Psoas muscle (tissue), 8 donors: Measurements from ENCODE around the gene CASKIN1. TPM values are rescaled to one million over a fixed set of nuclear protein-coding genes. Genes with fewer than 3 reads are reported as not detected.
A peak's percentile ranks its signal among the peaks of the same experiment; 100 is the strongest.

Experiments
- ATAC-seq, 4 donors: fragments of 200-7000 bp; cut with Tn5 transposase; one replicate each; pipeline ENCODE4 v1.9.1; 2020; ENCODE audit warnings: moderate library complexity in 3 of 4, mild to moderate bottlenecking in 2 of 4
- DNase-seq, 2 donors: peaks; one replicate each; pipeline ENCODE4 v3.0.0-alpha.2; 2020
- H3K27ac ChIP-seq: fragments of 200-600 bp; one replicate; pipeline ENCODE4 v1.8.0; 2022
- H3K27me3 ChIP-seq, 3 donors: fragments of 200-600 bp in 1 of 3; one replicate each; pipeline versions ENCODE4 v1.6.1 to v1.8.0; 2013 to 2022; ENCODE audit warnings: low read length in 2 of 3, mild to moderate bottlenecking in 2 of 3, moderate library complexity in 1 of 3; ENCODE audit not compliant: insufficient read depth in 3 of 3
- H3K36me3 ChIP-seq, 2 donors: fragments of 200-600 bp in 1 of 2; one replicate each; pipeline versions ENCODE4 v1.6.1 to v1.8.0; 2013 to 2022; ENCODE audit warnings: low read depth in 1 of 2, mild to moderate bottlenecking in 1 of 2, moderate library complexity in 1 of 2; ENCODE audit not compliant: insufficient read depth in 1 of 2
- H3K4me1 ChIP-seq: fragments of 200-600 bp; one replicate; pipeline ENCODE4 v1.8.0; 2022
- H3K4me3 ChIP-seq: fragments of 200-600 bp; one replicate; pipeline ENCODE4 v1.8.0; 2022; ENCODE audit warnings: mild to moderate bottlenecking
- H3K9me3 ChIP-seq: fragments of 200-600 bp; one replicate; pipeline ENCODE4 v1.8.0; 2022
- CTCF ChIP-seq: fragments of 200-600 bp; IDR thresholded peaks from one replicate; pipeline ENCODE4 v1.8.0; 2022; ENCODE audit warnings: antibody characterized with exemption
- WGBS, 3 donors: extraction: QIAGEN DNeasy Blood & Tissue Kit; methylation state at CpG; one replicate each; pipeline versions ENCODE4 v1.1.6 to v1.1.7; 2013; 5-methylcytosine and 5-hydroxymethylcytosine counted together
- intact Hi-C, 2 donors: fragments of 100-400 bp; cut with DNase I; formaldehyde crosslinking; loops; one replicate each; pipeline versions ENCODE4 v1.11.0 to v1.14.2; 2022
- polyA plus RNA-seq, 3 donors: library from polyadenylated mRNA; stranded (reverse); fragments of 200-250 nt; gene quantifications; one replicate each; pipeline ENCODE4 v1.2.3, GENCODE V29; 2013
- total RNA-seq, 4 donors: library from RNA; stranded (reverse); fragmentation: NEBNext Ultra II Directional in 2 of 4; extraction: Animal tissue kit (Norgen Biotek cat#: 25700) in 2 of 4; gene quantifications; one replicate each; pipeline versions ENCODE4 v1.2.1 to v1.2.4, GENCODE V29; 2021 to 2023
- donor health status: healthy with polysubstance abuse.
- donor health status: DM: no; HTN: no; CAD: no; lungs with moderate emphysema.
- donor health status: Bipolar disorder and iron deficiency.
- donor health status: healthy.
- donor health status: DM: yes; HTN: yes; CAD: no.
- donor health status: DM: no; HTN: no; CAD: no.
- donor health status: DM: no; HTN: no; CAD: no.
- donor health status: DM: yes; HTN: yes; CAD: no.

CASKIN1 gene
- total and polyA plus RNA-seq, 7 donors = 0.32 to 1.0 (median 0.63) TPM

GRCh38 chr16:2154533-2155090 is 41.8 kb downstream of the CASKIN1 start:
- H3K9me3 ChIP-seq = no peaks in the 10 kb centered on the region
- TF ChIP-seq CTCF = no peak
- H3K27ac ChIP-seq = peak overlapping the region; percentile 90
- H3K27me3 ChIP-seq = no peaks in the 10 kb centered on the region
- intact Hi-C loops = loop anchor here (5.0 kb wide), 4 partner anchors 53 to 333 kb away; partner anchors contain the start of genes ECI1 (in 1 of the 2) and MLST8 (in 1 of the 2)
- H3K36me3 ChIP-seq = peaks cover 0 to 30% of the 10 kb centered on the region in 2 donors
- H3K4me1 ChIP-seq = peaks cover 68% of the 10 kb centered on the region
- DNase-seq (no peak), ATAC-seq (peak in 1 of 4 donors; percentile 0)
- WGBS, 3 donors = 3 to 5% (median 4%) methylated on average over 23 of the region's 23 CpGs
- peak overlapping the region; percentile 80 for H3K4me3 ChIP-seq

- no peak for TF ChIP-seq CTCF
Measured at GRCh38 chr16:2152695-2153506, 43.5 kb downstream of the CASKIN1 start.

GRCh38 chr16:2151188-2152091 is 45.0 kb downstream of the CASKIN1 start:
- H3K4me3 ChIP-seq = peak overlapping the region; percentile 80
- no peaks in the 10 kb centered on the region for H3K9me3 ChIP-seq
- H3K4me1 ChIP-seq = peaks cover 57% of the 10 kb centered on the region
- no peak for TF ChIP-seq CTCF
- peaks cover 0 to 30% of the 10 kb centered on the region in 2 donors for H3K36me3 ChIP-seq
- no peak for ATAC-seq
- H3K27me3 ChIP-seq = no peaks in the 10 kb centered on the region
- H3K27ac ChIP-seq = peak overlapping the region; percentile 90
- intact Hi-C loops = loop anchor here in 1 of 2 donors (5.0 kb wide), 1 partner anchor 129 kb away; no protein-coding TSS in a partner anchor
- WGBS, 3 donors = 74 to 81% (median 78%) methylated on average over 9 to 13 of the region's 13 CpGs
- no peak for DNase-seq

More at GRCh38 chr16:2152695-2153506, 43.5 kb downstream of the CASKIN1 start:
- ATAC-seq = peak in 1 of 4 donors; percentile 6
- peaks cover 63% of the 10 kb centered on the region for H3K4me1 ChIP-seq
- 25 to 33% (median 25%) methylated on average over 25 of the region's 25 CpGs for WGBS, 3 donors
- peak overlapping the region; percentile 80 for H3K4me3 ChIP-seq
- DNase-seq = no peak
- H3K36me3 ChIP-seq = peaks cover 0 to 30% of the 10 kb centered on the region in 2 donors
- intact Hi-C loops = loop anchor here in 1 of 2 donors (5.0 kb wide), 1 partner anchor 131 kb away; no protein-coding TSS in a partner anchor
- no peaks in the 10 kb centered on the region for H3K9me3 ChIP-seq
- H3K27me3 ChIP-seq = no peaks in the 10 kb centered on the region
- H3K27ac ChIP-seq = peak overlapping the region; percentile 90

- TF ChIP-seq CTCF = no peak
- H3K4me1 ChIP-seq = peaks cover 54% of the 10 kb centered on the region
- no peaks in the 10 kb centered on the region for H3K27me3 ChIP-seq
- DNase-seq (no peak), ATAC-seq (no peak)
- WGBS, 3 donors = 45 to 51% (median 48%) methylated on average over 18 of the region's 18 CpGs
- intact Hi-C loops = loop anchor here in 1 of 2 donors (5.0 kb wide), 1 partner anchor 128 kb away; no protein-coding TSS in a partner anchor
- no peak overlapping the region for H3K27ac ChIP-seq
- H3K9me3 ChIP-seq = no peaks in the 10 kb centered on the region
- H3K4me3 ChIP-seq = no peak overlapping the region
- peaks cover 0 to 30% of the 10 kb centered on the region in 2 donors for H3K36me3 ChIP-seq
Measured at GRCh38 chr16:2150418-2151187, 45.8 kb downstream of the CASKIN1 start.
